Raji (cell line): ENCODE results near the gene LCLAT1.

Experiments
- POLR2A ChIP-seq: IDR thresholded peaks from 2 replicates; pipeline ENCODE4 v1.6.1; 2011; ENCODE audit warnings: low read depth, low read length, control low read depth; ENCODE audit not compliant: insufficient read depth

The LCLAT1 gene

DNA sequence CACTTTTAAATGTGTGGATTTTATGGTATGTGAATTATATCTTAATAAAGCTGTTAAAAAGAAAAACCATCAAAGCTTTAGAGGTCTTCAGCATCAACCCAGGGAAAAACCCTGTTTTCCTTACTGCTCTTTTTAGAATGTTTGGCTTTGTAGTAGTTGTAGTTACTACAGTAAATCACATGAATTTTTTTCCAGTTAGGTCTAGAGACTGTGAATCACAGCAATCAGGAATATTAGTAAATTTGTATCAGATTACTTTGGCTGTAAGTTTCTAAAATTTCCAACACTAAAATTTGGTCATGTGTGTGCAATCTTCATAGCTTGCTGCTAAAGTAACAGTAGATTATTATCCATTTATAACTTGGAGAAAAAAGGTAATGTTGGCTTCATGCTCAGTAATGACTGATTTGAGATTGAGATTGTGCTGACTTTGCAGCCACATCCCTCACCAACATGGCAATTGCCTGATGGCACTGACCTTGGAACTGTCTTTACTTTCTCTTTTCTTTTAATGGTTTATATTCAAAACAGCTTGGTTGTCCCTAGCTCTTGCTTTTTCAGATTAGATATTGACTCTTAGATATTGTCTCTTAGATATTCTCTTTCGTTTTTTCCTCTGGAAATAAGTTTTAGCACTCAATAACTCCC is 41.1 kb downstream of the LCLAT1 start:
- no peak for TF ChIP-seq POLR2A

- no peak for TF ChIP-seq POLR2A
Observed at GRCh38 chr2:30491225-30491624, 44.2 kb downstream of the LCLAT1 start.

- no peak for TF ChIP-seq POLR2A
Observed at GRCh38 chr2:30492185-30492584, 45.1 kb downstream of the LCLAT1 start.

DNA sequence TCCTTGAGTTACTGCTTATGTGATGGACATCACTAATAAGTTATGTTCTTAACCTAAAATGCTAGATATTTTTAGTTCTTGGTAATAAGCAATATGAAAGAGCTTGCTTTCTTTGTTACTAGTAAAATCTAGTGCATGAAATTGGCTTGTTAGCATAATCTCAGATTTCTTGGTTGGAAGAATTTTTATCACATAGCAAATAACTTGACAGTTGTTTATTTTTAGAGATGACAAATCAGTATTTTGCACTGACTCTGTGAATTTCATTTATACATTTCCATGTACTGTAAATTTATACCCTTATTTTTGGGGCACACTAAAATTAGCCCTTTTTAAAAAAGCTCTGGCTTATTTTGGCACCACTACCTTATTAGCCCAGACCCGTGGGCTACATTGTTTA is 45.6 kb downstream of the LCLAT1 start:
- no peak for TF ChIP-seq POLR2A

- no peak for TF ChIP-seq POLR2A
Observed at GRCh38 chr2:30493440-30493839, 46.4 kb downstream of the LCLAT1 start.

DNA sequence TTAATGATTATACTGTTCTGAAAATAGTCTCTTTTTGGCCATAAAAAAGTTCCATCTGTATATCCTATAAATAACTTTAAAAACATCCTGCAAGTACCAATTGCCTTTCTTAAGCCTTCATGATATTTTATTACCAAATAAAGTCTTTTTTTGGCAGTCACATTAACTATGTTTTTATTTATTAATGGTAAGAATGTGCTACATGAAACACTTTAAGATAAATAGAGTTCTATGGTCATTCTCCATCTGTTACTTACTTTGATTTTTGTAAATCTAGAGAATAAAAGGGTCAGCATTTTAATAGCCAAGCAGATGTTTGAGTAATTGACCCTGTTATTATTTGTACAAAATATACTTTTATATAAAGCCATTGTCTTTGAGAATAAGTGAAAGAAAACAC is 52.6 kb downstream of the LCLAT1 start:
- no peak for TF ChIP-seq POLR2A

DNA sequence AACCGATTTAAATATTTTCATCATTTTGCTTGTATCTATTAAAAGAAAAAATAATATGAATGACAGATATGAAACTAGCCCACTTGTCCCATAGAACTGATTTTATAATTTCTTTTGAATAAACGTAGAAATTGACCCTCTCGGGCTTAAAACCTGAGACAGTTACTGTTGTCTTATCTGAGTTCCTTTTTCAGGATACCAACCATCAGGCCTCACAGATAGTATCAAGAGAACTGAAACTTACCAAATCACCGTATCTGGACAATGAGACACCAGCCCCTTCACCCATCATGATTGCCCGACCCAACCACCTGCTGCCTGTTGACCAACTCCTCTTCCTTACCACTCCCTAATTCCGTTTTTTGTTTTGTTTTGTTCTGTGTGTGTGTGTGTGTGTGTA is 53.7 kb downstream of the LCLAT1 start:
- TF ChIP-seq POLR2A = no peak

DNA sequence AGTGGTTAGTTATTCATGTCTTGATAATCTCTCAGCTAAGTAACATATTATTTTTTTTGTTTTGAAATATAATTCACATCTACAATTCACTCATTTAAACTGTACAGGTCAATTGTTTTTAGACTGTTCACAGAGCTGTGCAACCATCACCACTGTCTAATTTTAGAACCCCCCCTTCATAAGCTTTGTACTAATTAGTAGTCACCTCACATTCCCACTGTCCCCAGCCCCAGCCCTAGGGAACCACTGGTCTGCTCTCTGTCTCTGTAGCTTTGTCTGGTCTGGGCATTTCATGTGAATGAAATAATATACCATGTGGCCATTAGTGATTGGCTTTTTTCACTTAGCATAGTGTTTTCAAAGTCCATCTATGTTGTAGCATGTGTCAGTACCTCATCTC is 55.3 kb downstream of the LCLAT1 start:
- no peak for TF ChIP-seq POLR2A

DNA sequence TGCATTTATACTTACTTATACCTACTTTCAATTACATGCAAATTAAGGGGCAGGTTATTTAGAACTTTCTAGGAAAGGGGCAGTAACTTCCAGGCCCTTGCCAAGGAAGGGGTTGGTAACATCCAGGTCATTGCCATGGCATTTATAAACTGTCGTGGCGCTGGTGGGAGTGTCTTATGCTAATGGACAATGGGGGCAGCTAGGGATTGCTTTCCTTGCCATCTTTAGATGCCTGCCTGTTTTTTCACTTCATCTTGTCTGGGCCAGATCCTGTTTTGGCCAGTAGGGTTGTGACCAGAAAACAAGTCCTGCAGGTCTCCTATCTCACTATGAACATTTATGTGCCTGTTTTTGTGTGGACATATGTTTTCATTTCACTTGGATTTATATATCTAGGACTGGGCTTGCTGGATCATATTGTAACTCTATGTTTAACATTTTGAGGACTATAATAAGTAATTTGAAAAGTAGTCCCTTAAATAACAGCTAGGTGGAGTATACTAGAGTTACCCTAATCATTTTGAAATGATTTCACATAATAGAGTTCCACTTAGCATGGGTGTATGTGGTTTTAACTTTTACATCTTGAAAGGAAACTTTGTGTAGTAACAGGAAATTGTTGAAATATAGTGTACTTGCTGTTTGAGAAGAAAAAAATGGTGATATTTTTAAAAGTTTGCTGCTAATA is 56.1 kb downstream of the LCLAT1 start:
- TF ChIP-seq POLR2A = no peak

DNA sequence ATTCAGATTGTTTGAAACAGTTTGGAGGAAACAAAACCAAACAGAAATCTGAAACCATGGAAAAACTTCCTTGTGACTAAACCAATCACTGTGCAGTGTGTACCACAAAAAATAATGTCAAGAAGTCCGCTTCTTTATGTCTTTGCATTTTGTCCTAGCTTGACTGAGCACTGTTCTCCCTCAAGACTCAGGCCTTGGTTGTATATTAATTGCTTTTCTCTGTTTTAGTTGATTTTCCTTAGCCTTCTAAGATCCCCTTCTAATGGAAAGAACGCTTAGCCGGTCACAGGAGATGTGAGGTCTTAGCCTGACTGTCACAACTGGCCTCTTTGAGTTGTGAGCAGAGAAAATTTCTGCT is 56.6 kb downstream of the LCLAT1 start:
- no peak for TF ChIP-seq POLR2A

DNA sequence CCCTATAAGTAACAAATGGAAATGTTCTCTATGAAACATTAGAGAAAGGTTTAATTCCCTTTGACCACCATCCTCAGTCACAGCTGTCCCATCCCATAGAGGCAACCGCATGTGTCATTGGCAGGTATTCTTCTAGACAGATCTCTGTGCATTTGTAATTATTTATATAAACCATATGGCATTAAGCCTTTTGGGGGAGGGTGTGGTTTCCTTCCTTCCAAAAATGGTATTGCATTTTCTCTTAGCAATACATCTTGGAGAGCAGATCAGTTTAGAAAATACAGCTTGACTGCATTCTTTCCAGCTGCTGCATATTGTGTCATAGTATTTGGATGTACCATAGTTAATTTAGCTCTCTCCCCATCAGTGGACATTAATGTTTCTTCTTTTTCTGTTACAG is 57.7 kb downstream of the LCLAT1 start:
- TF ChIP-seq POLR2A = no peak

- TF ChIP-seq POLR2A = no peak
Observed at GRCh38 chr2:30505500-30506180, 58.6 kb downstream of the LCLAT1 start.

DNA sequence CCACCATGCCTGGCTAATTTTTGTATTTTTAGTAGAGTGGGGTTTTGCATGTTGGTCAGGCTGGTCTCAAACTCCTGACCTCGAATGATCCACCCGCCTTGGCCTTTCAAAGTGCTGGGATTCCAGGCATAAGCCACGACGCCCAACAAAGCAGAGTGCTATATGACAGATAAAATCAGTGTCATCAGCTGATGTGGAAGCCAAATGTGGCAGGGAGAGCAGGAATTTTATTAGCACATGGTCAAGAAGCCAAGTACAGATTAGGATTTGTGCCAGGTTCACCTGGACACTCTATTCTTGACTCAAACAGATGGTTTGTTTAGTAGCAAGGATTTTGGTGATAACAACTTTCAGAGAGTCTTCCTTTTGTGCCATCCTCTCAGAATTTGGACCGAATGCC is 62.7 kb downstream of the LCLAT1 start:
- TF ChIP-seq POLR2A = no peak

GRCh38 chr2:30510409-30510808 is 63.4 kb downstream of the LCLAT1 start:
- TF ChIP-seq POLR2A = no peak

DNA sequence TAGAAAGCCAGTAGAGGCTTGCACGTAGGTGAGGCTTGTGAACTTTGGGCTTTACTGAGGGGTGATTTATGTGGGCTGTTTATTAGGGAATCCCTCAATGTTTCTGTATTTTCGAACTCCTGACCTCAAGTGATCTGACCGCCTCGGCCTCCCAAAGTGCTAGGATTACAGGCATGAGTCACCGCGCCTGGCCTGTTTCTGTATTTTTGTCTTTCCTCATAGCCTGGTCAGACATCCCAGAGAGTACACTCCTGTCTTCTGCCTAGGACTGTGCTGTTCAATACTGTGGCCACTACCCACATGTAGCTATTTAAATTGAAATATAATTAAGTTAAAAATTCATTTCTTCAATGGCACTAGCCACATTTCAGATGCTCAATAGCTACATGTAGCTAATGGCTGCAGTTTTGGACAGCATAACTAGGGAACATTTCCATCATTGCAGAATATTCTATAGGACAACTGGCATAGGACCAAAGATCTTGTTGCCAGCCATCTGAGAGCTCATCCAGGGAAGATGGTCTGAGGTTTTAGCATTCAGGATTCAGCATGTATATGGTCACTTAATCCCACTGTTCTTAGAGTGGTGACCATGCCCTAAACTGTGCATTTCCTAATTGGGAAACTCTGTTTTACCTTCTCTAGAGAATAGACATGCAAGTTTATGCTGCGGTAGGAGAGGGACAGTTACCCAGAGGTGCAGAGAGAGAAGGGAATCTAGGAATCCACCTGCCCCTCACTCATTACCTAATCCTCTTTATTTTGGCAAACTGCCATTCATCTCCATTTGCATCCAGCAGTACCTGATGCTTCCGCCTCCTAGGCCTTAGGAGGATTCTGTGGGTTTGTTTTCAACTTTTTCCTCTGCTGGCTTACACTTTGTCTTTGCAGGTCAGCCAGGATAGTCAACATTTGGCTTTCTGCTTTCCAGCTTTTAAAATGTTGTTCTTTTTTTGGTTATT is 64.4 kb downstream of the LCLAT1 start:
- no peak for TF ChIP-seq POLR2A
